DOHH2 (cell line): ENCODE data around the gene IFT57.

Source experiments
- CTCF ChIP-seq: fragments of 200-600 bp; sonication (generic); IDR thresholded peaks from one replicate; pipeline ENCODE4 v1.5.1; 2014; ENCODE audit warnings: antibody characterized with exemption, mild to moderate bottlenecking, low read depth, low read length; ENCODE audit not compliant: poor library complexity, severe bottlenecking
- EZH2phosphoT487 ChIP-seq: fragments of 200-600 bp; sonication (generic); IDR thresholded peaks from 2 replicates; pipeline ENCODE4 v1.6.1; 2017; ENCODE audit warnings: borderline replicate concordance, mild to moderate bottlenecking, antibody characterized with exemption, low read length, moderate library complexity, mixed read lengths

GRCh38 chr3:108117241-108117775, 104.9 kb downstream of the IFT57 start:
- TF ChIP-seq CTCF (no peak), EZH2phosphoT487 (no peak)
